GM12878 (cell line): Measurements from ENCODE around the gene CLDN10. TPM values are rescaled to one million over a fixed set of nuclear protein-coding genes. Genes with fewer than 3 reads are reported as not detected.

ENCODE experiments used
- ATAC-seq: fragments of 200-7000 bp; cut with Tn5 transposase; 3 replicates; pipeline ENCODE4 v1.9.1; 2020; ENCODE audit warnings: mild to moderate bottlenecking, moderate library complexity
- BruUV-seq: library from RNA; stranded (reverse); fragments of 400-500 nt; replicated peaks from 2 replicates; lab custom pipeline; 2021; lab: Mats Ljungman, UMichigan
- CTCF ChIA-PET: fragments of 300-600 bp; sonication (Branson Sonifier 250); formaldehyde crosslinking; extraction: SDS; loops from one replicate; lab custom pipeline; 2021; ENCODE audit warnings: inconsistent platforms; lab: Yijun Ruan, JAX
- POLR2A ChIA-PET: fragments of 350-600 bp; formaldehyde crosslinking; extraction: SDS; loops from one replicate; lab custom pipeline; 2021; ENCODE audit warnings: inconsistent platforms; lab: Charles Lee
- RAD21 ChIA-PET: fragments of 300-600 bp; sonication (Branson Sonifier 250); formaldehyde crosslinking; loops from one replicate; lab custom pipeline; 2023; ENCODE audit warnings: antibody characterized with exemption; ENCODE audit not compliant: unreplicated experiment; lab: Charles Lee
- SMC1A ChIA-PET: fragments of 300-600 bp; sonication (Branson Sonifier 250); formaldehyde crosslinking; loops from one replicate; lab custom pipeline; 2023; ENCODE audit not compliant: unreplicated experiment, uncharacterized antibody; lab: Charles Lee
- DNase-seq: peaks from one replicate; pipeline ENCODE4 v3.0.0-alpha.2; 2011; ENCODE audit warnings: low read depth, low spot score
- FAIRE-seq: peaks from 3 replicates; lab custom pipeline; 2011; peaks lifted over from hg19 to GRCh38; lab: Jason Lieb, UNC
- H2AFZ ChIP-seq: 2 replicates; pipeline ENCODE4 v1.6.0; 2011; ENCODE audit warnings: low read depth, low read length, control low read depth; ENCODE audit not compliant: control insufficient read depth
- H3K27ac ChIP-seq: 2 replicates; pipeline ENCODE4 v1.5.1; 2011; ENCODE audit warnings: control low read depth; ENCODE audit not compliant: control insufficient read depth, insufficient read depth
- H3K27me3 ChIP-seq, 2 experiments: replicated peaks in 1 of 2; 2 replicates each; pipeline versions ENCODE4 v1.6.0 to v1.6.1; 2011; ENCODE audit warnings: low read length in 1 of 2; ENCODE audit not compliant: control insufficient read depth in 2 of 2, insufficient read depth in 2 of 2
- H3K36me3 ChIP-seq, 2 experiments: 2 replicates each; pipeline ENCODE4 v1.5.1; 2011; ENCODE audit warnings: low read length in 1 of 2; ENCODE audit not compliant: control insufficient read depth in 2 of 2, insufficient read depth in 2 of 2
- H3K4me1 ChIP-seq: 2 replicates; pipeline ENCODE4 v1.6.1; 2011; ENCODE audit warnings: mild to moderate bottlenecking, low read length, moderate library complexity, mixed read lengths; ENCODE audit not compliant: control insufficient read depth, insufficient read depth
- H3K4me2 ChIP-seq: 2 replicates; pipeline ENCODE4 v1.6.0; 2011; ENCODE audit warnings: control low read depth; ENCODE audit not compliant: control insufficient read depth, insufficient read depth
- H3K4me3 ChIP-seq: fragments of 200-600 bp; sonication (generic); 2 replicates; pipeline ENCODE4 v1.5.1; 2016
- H3K79me2 ChIP-seq: 2 replicates; pipeline ENCODE4 v1.6.0; 2011; ENCODE audit warnings: low read length; ENCODE audit not compliant: control insufficient read depth, insufficient read depth
- H3K9ac ChIP-seq: 2 replicates; pipeline ENCODE4 v1.8.0; 2011; ENCODE audit warnings: low read length, control low read depth, mixed read lengths; ENCODE audit not compliant: control insufficient read depth, insufficient read depth
- H3K9me3 ChIP-seq: replicated peaks from 3 replicates; pipeline ENCODE4 v1.5.1; 2011; ENCODE audit warnings: mild to moderate bottlenecking, low read length; ENCODE audit not compliant: control insufficient read depth, insufficient read depth
- H4K20me1 ChIP-seq: 2 replicates; pipeline ENCODE4 v1.6.0; 2011; ENCODE audit not compliant: control insufficient read depth, insufficient read depth
- CBX3 ChIP-seq: fragments of 200-600 bp; sonication (generic); IDR thresholded peaks from 2 replicates; pipeline ENCODE4 v1.6.1; 2016; ENCODE audit warnings: low read depth, borderline replicate concordance
- CBX5 ChIP-seq: sonication (generic); IDR thresholded peaks from 2 replicates; pipeline ENCODE4 v1.6.1; 2016; ENCODE audit warnings: low read depth, moderate library complexity, mild to moderate bottlenecking, inconsistent platforms
- CEBPB ChIP-seq, 2 experiments: fragments of 150-350 bp in 1 of 2; IDR thresholded peaks; 2 replicates each; pipeline ENCODE4 v1.6.1; 2012 to 2014; ENCODE audit warnings: low read depth in 2 of 2, low read length in 2 of 2, borderline replicate concordance in 1 of 2, inconsistent platforms in 1 of 2
- E2F4 ChIP-seq: IDR thresholded peaks from 2 replicates; pipeline ENCODE4 v1.6.1; 2012; ENCODE audit warnings: low read depth, low read length, improper control_type of control experiment
- EP300 ChIP-seq, 2 experiments: fragments of 150-350 bp in 1 of 2; IDR thresholded peaks; 2 replicates each; pipeline ENCODE4 v1.6.1; 2011 to 2012; ENCODE audit warnings: low read depth in 2 of 2, low read length in 2 of 2, borderline replicate concordance in 1 of 2, improper control_type of control experiment in 1 of 2, inconsistent platforms in 1 of 2; ENCODE audit not compliant: control insufficient read depth in 1 of 2
- HCFC1 ChIP-seq: fragments of 150-350 bp; IDR thresholded peaks from 2 replicates; pipeline ENCODE4 v1.6.1; 2014; ENCODE audit warnings: low read length
- IKZF1 ChIP-seq: fragments of 450-650 bp; conservative IDR thresholded peaks from 2 replicates; pipeline ENCODE4 v1.6.1; 2017; ENCODE audit warnings: antibody characterized with exemption, mild to moderate bottlenecking
- IRF4 ChIP-seq: IDR thresholded peaks from 2 replicates; pipeline ENCODE4 v1.6.1; 2011; ENCODE audit warnings: low read depth, low read length
- IRF5 ChIP-seq: fragments of 450-650 bp; IDR thresholded peaks from 2 replicates; pipeline ENCODE4 v1.6.1; 2017; ENCODE audit warnings: borderline replicate concordance
- NFYA ChIP-seq: IDR thresholded peaks from 2 replicates; pipeline ENCODE4 v1.6.1; 2011; ENCODE audit warnings: low read depth, mild to moderate bottlenecking, low read length, improper control_type of control experiment, borderline replicate concordance
- PAX5 ChIP-seq: IDR thresholded peaks from 2 replicates; pipeline ENCODE4 v1.6.1; 2011; ENCODE audit warnings: low read depth, low read length, borderline replicate concordance
- RAD51 ChIP-seq: fragments of 450-650 bp; IDR thresholded peaks from 2 replicates; pipeline ENCODE4 v1.6.1; 2016; ENCODE audit warnings: moderate library complexity, mild to moderate bottlenecking, inconsistent platforms
- REST ChIP-seq: IDR thresholded peaks from 2 replicates; pipeline ENCODE4 v1.6.1; 2012; ENCODE audit warnings: mild to moderate bottlenecking, low read depth, low read length
- SMC3 ChIP-seq: IDR thresholded peaks from 2 replicates; pipeline ENCODE4 v1.6.1; 2011; ENCODE audit warnings: low read length, improper control_type of control experiment, borderline replicate concordance
- TAF1 ChIP-seq: IDR thresholded peaks from 2 replicates; pipeline ENCODE4 v1.6.1; 2011; ENCODE audit warnings: mild to moderate bottlenecking, low read depth, low read length, borderline replicate concordance
- WGBS: methylation state at CpG from one replicate; pipeline ENCODE4 v1.1.6; 2016; ENCODE audit warnings: low lambda C conversion rate; ENCODE audit not compliant: insufficient replicate concordance, insufficient coverage; ENCODE audit errors: missing lambda C conversion rate; 5-methylcytosine and 5-hydroxymethylcytosine counted together
- in situ Hi-C: fragments of 300-500 bp; cut with MboI; formaldehyde crosslinking; loops from 9 replicates; pipeline ENCODE4 v1.14.3; 2018; ENCODE audit warnings: mixed read lengths
- intact Hi-C: fragments of 100-400 bp; cut with micrococcal nuclease; formaldehyde crosslinking; loops from one replicate; pipeline ENCODE4 v1.14.2; 2022; ENCODE audit not compliant: unreplicated experiment
- polyA plus RNA-seq, 11 experiments: library from polyadenylated mRNA; depleted of rRNA in 4 of 11; unstranded in 6 of 11; stranded (reverse) in 5 of 11; fragments of >200 nt; fragmentation: Nextera tagmentation in 4 of 11; fragmentation: Illumina TruSeq in 1 of 11; extraction: Ambion mirVana in 4 of 11; extraction: Trizol in 1 of 11; gene quantifications; 1 replicate in 1 of 11; 2 replicates in 10 of 11; pipeline versions ENCODE4 v1.2.1 to v1.2.3, GENCODE V29; 2011 to 2016; ENCODE audit warnings: inconsistent platforms in 2 of 11, missing spikeins in 2 of 11, low read depth in 1 of 11
- total RNA-seq, 4 experiments: library from RNA; depleted of rRNA in 3 of 4; stranded (reverse); fragments of >200 nt in 3 of 4; fragmentation: Illumina TruSeq in 1 of 4; extraction: Trizol in 1 of 4; gene quantifications; 2 replicates each; pipeline versions ENCODE4 v1.2.1 to v1.2.3, GENCODE V29; 2013 to 2021

CLDN10 gene
- total and polyA plus RNA-seq, 10 of the 15 experiments (the other 5 are each of a cell fraction or from before 2014, with no cell fraction given) = not detected

GRCh38 chr13:95536632-95537241 lies 15.8 kb upstream of the CLDN10 start (continued):
- no peak for TF ChIP-seq NFYA
- TF ChIP-seq RAD51 = no peak
- no peak for TF ChIP-seq TAF1
- peak; percentile 38; the same call in 1 of the 2 replicates for TF ChIP-seq SMC3
- no peak for TF ChIP-seq CBX5
- TF ChIP-seq HCFC1 = no peak
- no peak for TF ChIP-seq IRF5

- Histone ChIP-seq H3K9me3 (no peaks in the 10 kb centered on the region), H3K27me3 (peaks cover 0 to 3% of the 10 kb centered on the region in 2 experiments; a peak in 2 of 4 replicates), H3K4me2 (no peak overlapping the region), H2AFZ (no peak overlapping the region), H4K20me1 (no peaks in the 10 kb centered on the region), H3K79me2 (no peaks in the 10 kb centered on the region), H3K27ac (no peak overlapping the region), H3K4me3 (no peak overlapping the region), H3K36me3 (no peaks in the 10 kb centered on the region), H3K9ac (no peak overlapping the region), H3K4me1 (no peaks in the 10 kb centered on the region)
- in situ Hi-C loops (no loop called here), intact Hi-C loops (no loop called here)
- BruUV-seq = no TSS peak
- FAIRE-seq (no peak), ATAC-seq (no peak), DNase-seq (no peak)
- ChIA-PET POLR2A (no interaction called here), CTCF (interaction anchor here (0.5 to 6.2 kb wide), 2 partner anchors 43 to 293 kb away, joined by 3 to 110 read pairs; no protein-coding TSS in a partner anchor), SMC1A (no interaction called here), RAD21 (interaction anchor here (0.7 to 1.6 kb wide), 2 partner anchors 120 to 293 kb away, joined by 4 to 5 read pairs; no protein-coding TSS in a partner anchor)
- 30% methylated on average over 6 of the region's 6 CpGs for WGBS
- TF ChIP-seq E2F4 (no peak), REST (no peak), IKZF1 (no peak), IRF4 (no peak), EP300 (IDR thresholded peaks at IDR 0.05; ENCODE audit: borderline replicate concordance in 1 of 2, control insufficient read depth in 1 of 2, low read depth in 2 of 2, low read length in 2 of 2) (no peak), CBX3 (no peak), CEBPB (IDR thresholded peaks at IDR 0.05; ENCODE audit: borderline replicate concordance in 1 of 2, low read depth in 2 of 2, low read length in 2 of 2) (no peak), PAX5 (no peak)
Measured at GRCh38 chr13:95540888-95541287, 11.6 kb upstream of the CLDN10 start.
